Endodermal cell (in vitro differentiated cells): Measurements from ENCODE around the gene TMEM121. TPM values are rescaled to one million over a fixed set of nuclear protein-coding genes. Genes with fewer than 3 reads are reported as not detected.

ENCODE experiments used
- DNase-seq: peaks from one replicate; pipeline ENCODE4 v3.0.0-alpha.2; 2017
- H3K27ac ChIP-seq: 2 replicates; pipeline ENCODE4 v1.5.1; 2013; ENCODE audit warnings: mild to moderate bottlenecking, low read depth, low read length, moderate library complexity
- H3K27me3 ChIP-seq: 2 replicates; pipeline ENCODE4 v1.6.1; 2013; ENCODE audit warnings: mild to moderate bottlenecking, low read length, moderate library complexity; ENCODE audit not compliant: insufficient read depth, control insufficient read depth, poor library complexity, severe bottlenecking
- H3K36me3 ChIP-seq: 2 replicates; pipeline ENCODE4 v1.7.0; 2013; ENCODE audit warnings: mild to moderate bottlenecking, low read length, moderate library complexity; ENCODE audit not compliant: control insufficient read depth, insufficient read depth
- H3K4me1 ChIP-seq: one replicate; pipeline ENCODE4 v1.7.0; 2013; ENCODE audit warnings: low read length; ENCODE audit not compliant: control insufficient read depth, insufficient read depth
- H3K4me3 ChIP-seq: 2 replicates; pipeline ENCODE4 v1.5.1; 2013; ENCODE audit warnings: mild to moderate bottlenecking, low read length, moderate library complexity
- H3K9ac ChIP-seq: 2 replicates; pipeline ENCODE4 v1.6.1; 2013; ENCODE audit warnings: mild to moderate bottlenecking, low read length, moderate library complexity; ENCODE audit not compliant: poor library complexity, severe bottlenecking; ENCODE audit errors: extremely low read depth
- H3K9me3 ChIP-seq: 2 replicates; pipeline ENCODE4 v1.6.1; 2013; ENCODE audit warnings: mild to moderate bottlenecking, low read length, moderate library complexity; ENCODE audit not compliant: control insufficient read depth
- H3K27ac Mint-ChIP-seq: 2 replicates; pipeline ENCODE4 v1.8.0; 2020; ENCODE audit warnings: mixed read lengths
- H3K27me3 Mint-ChIP-seq: 2 replicates; pipeline ENCODE4 v1.8.0; 2021; ENCODE audit warnings: mild to moderate bottlenecking, mixed read lengths; ENCODE audit not compliant: insufficient read depth
- H3K36me3 Mint-ChIP-seq: 2 replicates; pipeline ENCODE4 v1.8.0; 2020; ENCODE audit warnings: low read depth, mixed read lengths
- H3K4me1 Mint-ChIP-seq: 2 replicates; pipeline ENCODE4 v1.8.0; 2020; ENCODE audit warnings: mixed read lengths
- H3K4me3 Mint-ChIP-seq: 2 replicates; pipeline ENCODE4 v1.8.0; 2020; ENCODE audit warnings: mild to moderate bottlenecking, moderate library complexity, mixed read lengths
- H3K9me3 Mint-ChIP-seq: 2 replicates; pipeline ENCODE4 v1.8.0; 2020; ENCODE audit warnings: mild to moderate bottlenecking, mixed read lengths
- CTCF ChIP-seq: fragments of 200-600 bp; sonication (generic); conservative IDR thresholded peaks from 2 replicates; pipeline ENCODE4 v1.5.0; 2021; ENCODE audit warnings: antibody characterized with exemption, mild to moderate bottlenecking
- WGBS, 2 experiments: methylation state at CpG; one replicate each; pipeline versions ENCODE4 v1.1.5 to v1.1.7; 2013; ENCODE audit warnings: missing lambda C conversion rate in 2 of 2, mixed read lengths in 1 of 2; ENCODE audit not compliant: insufficient coverage in 1 of 2, insufficient read length in 1 of 2; 5-methylcytosine and 5-hydroxymethylcytosine counted together
- total RNA-seq, 2 donors: library from RNA; stranded (reverse); fragmentation: NEBNext Ultra II Directional in 1 of 2; extraction: Animal tissue kit (Norgen Biotek cat#: 25700) in 1 of 2; gene quantifications; 2 replicates in 1 of 2; 3 replicates in 1 of 2; pipeline ENCODE4 v1.2.1, GENCODE V29; 2021

The TMEM121 gene
- total RNA-seq, 2 donors from 2014 or later, result 0.29 to 1.5 TPM

- TF ChIP-seq CTCF, result no peak
- H3K4me1 ChIP-seq, result peaks cover 6% of the 10 kb centered on the region
- H3K4me3 ChIP-seq, result no peak overlapping the region
- no peaks in the 10 kb centered on the region for H3K9me3 ChIP-seq
- Mint-ChIP-seq H3K4me3 (peak overlapping the region; percentile 41), H3K27ac (no peak overlapping the region), H3K4me1 (peaks cover 5% of the 10 kb centered on the region), H3K27me3 (peaks cover 54% of the 10 kb centered on the region), H3K9me3 (peaks cover 3% of the 10 kb centered on the region), H3K36me3 (no peaks in the 10 kb centered on the region)
- 7 to 23% methylated on average over 11 to 48 of the region's 48 CpGs for WGBS, 2 experiments
- DNase-seq, result no peak
- no peak overlapping the region for H3K27ac ChIP-seq
- peaks cover 47% of the 10 kb centered on the region for H3K27me3 ChIP-seq
- no peak overlapping the region for H3K9ac ChIP-seq
- H3K36me3 ChIP-seq, result no peaks in the 10 kb centered on the region
Observed at GRCh38 chr14:105487449-105487985, 38.9 kb upstream of the TMEM121 start.

- Mint-ChIP-seq H3K9me3 (peaks cover 3% of the 10 kb centered on the region), H3K36me3 (no peaks in the 10 kb centered on the region), H3K4me3 (peak overlapping the region; percentile 41), H3K4me1 (peaks cover 5% of the 10 kb centered on the region), H3K27ac (no peak overlapping the region), H3K27me3 (peaks cover 49% of the 10 kb centered on the region)
- H3K27ac ChIP-seq, result no peak overlapping the region
- no peak for DNase-seq
- no peaks in the 10 kb centered on the region for H3K9me3 ChIP-seq
- no peaks in the 10 kb centered on the region for H3K36me3 ChIP-seq
- peaks cover 41% of the 10 kb centered on the region for H3K27me3 ChIP-seq
- TF ChIP-seq CTCF, result no peak
- peaks cover 6% of the 10 kb centered on the region for H3K4me1 ChIP-seq
- no peak overlapping the region for H3K4me3 ChIP-seq
- 93 to 94% methylated on average over 10 to 26 of the region's 26 CpGs for WGBS, 2 experiments
- no peak overlapping the region for H3K9ac ChIP-seq
Observed at GRCh38 chr14:105487986-105488777, 38.2 kb upstream of the TMEM121 start.

GRCh38 chr14:105488781-105489541 is 37.4 kb upstream of the TMEM121 start:
- 83 to 87% methylated on average over 10 to 19 of the region's 20 CpGs for WGBS, 2 experiments
- Mint-ChIP-seq H3K27me3 (peaks cover 48% of the 10 kb centered on the region), H3K9me3 (peaks cover 3% of the 10 kb centered on the region), H3K36me3 (no peaks in the 10 kb centered on the region), H3K4me3 (peak overlapping the region; percentile 64), H3K4me1 (peaks cover 5% of the 10 kb centered on the region), H3K27ac (no peak overlapping the region)
- H3K36me3 ChIP-seq, result no peaks in the 10 kb centered on the region
- DNase-seq, result no peak
- no peaks in the 10 kb centered on the region for H3K9me3 ChIP-seq
- H3K4me3 ChIP-seq, result peak overlapping the region; percentile 78
- H3K4me1 ChIP-seq, result peaks cover 6% of the 10 kb centered on the region
- H3K27me3 ChIP-seq, result peaks cover 41% of the 10 kb centered on the region
- peak overlapping the region; percentile 57 for H3K27ac ChIP-seq
- no peak for TF ChIP-seq CTCF
- H3K9ac ChIP-seq, result no peak overlapping the region
